T-helper 2 cell treated with Interferon-gamma antibody and Interleukin-4, amounts not matched to agents 100 ng/mL and 5 ng/mL, for 36 hours (primary cell): Measurements from ENCODE around the gene TCF20. TPM values are rescaled to one million over a fixed set of nuclear protein-coding genes. Genes with fewer than 3 reads are reported as not detected.

Experiments
- intact Hi-C: fragments of 100-400 bp; cut with micrococcal nuclease; formaldehyde crosslinking; loops from one replicate; pipeline ENCODE4 v1.15.1; 2023
- total RNA-seq: library from RNA; stranded (reverse); gene quantifications from 2 replicates; pipeline ENCODE4 v1.2.3, GENCODE V29; 2022

TCF20 gene
- 75.8 and 76.5 TPM in 2 replicates for total RNA-seq

- intact Hi-C loops: no loop called here
Measured at GRCh38 chr22:42270510-42271190, at the start of gene TCF20. Gene TCF20 (minus strand): TSS chr22:42270653. CDS start chr22:42215305, 55,348 bp downstream.

- intact Hi-C loops: no loop called here
Measured at GRCh38 chr22:42319386-42319785, 48.9 kb upstream of the TCF20 start.

GRCh38 chr22:42318967-42319366 lies 48.5 kb upstream of the TCF20 start:
- intact Hi-C loops: no loop called here

DNA sequence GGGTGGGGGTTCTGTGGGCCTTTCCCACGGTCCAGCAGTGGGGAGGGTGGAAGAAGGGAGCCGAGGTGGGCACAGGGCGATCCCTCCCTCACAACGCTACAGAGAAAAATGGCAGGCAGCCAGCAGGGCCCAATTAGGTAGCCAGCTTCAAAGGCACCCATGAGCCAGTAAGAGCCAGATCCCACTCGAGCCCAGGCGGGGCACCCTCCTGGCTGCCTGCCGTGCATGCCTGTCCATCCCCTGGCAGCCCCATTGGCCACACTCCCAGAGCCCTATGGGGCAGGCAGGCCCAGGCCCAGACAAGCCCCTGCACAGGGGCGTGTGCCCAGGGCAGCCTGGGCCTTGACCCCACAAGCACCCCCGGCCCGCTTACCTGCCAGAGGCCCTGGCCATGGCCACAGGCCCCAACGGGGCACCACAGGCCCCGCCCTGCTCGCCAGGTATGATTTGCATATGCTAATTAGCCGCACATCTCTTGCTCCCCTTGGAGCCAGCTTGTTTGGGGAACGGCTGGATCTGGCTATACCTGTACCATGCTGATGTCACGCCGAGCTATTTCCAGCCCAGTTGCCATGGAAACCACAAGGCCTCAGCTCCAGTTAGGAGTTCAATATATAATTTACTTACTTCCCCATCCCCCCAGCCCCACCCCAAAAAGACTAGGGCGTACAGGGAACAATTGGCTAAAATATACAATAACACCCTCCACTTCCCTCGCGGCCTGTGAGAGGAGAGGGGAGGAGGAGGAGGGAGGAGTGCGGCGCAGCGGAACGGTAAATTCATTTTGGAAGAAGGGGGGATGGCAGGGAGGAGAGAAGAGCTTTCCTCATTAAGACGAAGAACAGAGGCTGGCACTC lies 47.5 kb upstream of the TCF20 start:
- intact Hi-C loops: no loop called here

- intact Hi-C loops: no loop called here
Measured at GRCh38 chr22:42317008-42317407, 46.6 kb upstream of the TCF20 start.

- intact Hi-C loops: no loop called here
Measured at GRCh38 chr22:42315392-42315756, 44.9 kb upstream of the TCF20 start.

- intact Hi-C loops: no loop called here
Measured at GRCh38 chr22:42314709-42315391, 44.4 kb upstream of the TCF20 start.

- intact Hi-C loops: no loop called here
Measured at GRCh38 chr22:42313804-42314581, 43.5 kb upstream of the TCF20 start.

GRCh38 chr22:42313204-42313603 lies 42.8 kb upstream of the TCF20 start:
- intact Hi-C loops: no loop called here

DNA sequence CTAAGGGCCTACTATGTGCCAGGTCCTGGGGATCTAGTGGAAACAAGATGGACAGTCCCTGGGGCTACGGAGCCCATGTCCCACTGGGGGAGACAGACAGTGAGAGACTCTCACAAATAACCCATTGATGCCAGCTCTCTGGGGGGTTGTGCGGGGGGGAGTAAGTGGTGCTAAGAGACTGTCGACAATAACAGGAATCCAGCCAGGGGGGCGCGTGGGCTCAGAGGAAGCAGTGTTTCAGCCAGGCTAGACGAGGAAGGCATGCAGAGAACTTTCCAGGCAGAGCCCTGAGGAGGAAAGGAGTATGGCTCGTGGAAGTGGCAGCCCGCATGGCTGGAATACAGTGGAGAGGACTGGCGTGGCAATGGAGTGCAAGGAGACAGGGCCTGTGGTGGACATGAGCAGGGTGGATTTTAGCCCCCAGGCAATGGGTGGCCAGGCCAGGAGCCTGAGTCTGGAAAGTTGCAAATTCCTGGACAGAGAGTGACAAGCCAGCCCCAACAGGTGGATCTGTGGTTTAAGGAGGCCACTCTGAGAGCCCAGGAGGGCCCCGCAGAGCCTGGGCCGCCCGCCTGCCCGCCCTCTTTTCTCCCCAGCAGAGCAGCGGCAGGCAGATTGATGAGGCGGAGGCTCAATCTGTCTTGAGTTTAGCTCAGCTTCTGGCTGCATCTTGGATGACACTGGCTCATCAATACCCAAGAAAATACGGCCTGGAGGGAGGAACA lies 40.0 kb upstream of the TCF20 start:
- intact Hi-C loops: no loop called here

- intact Hi-C loops: no loop called here
Measured at GRCh38 chr22:42309865-42310264, 39.4 kb upstream of the TCF20 start.

DNA sequence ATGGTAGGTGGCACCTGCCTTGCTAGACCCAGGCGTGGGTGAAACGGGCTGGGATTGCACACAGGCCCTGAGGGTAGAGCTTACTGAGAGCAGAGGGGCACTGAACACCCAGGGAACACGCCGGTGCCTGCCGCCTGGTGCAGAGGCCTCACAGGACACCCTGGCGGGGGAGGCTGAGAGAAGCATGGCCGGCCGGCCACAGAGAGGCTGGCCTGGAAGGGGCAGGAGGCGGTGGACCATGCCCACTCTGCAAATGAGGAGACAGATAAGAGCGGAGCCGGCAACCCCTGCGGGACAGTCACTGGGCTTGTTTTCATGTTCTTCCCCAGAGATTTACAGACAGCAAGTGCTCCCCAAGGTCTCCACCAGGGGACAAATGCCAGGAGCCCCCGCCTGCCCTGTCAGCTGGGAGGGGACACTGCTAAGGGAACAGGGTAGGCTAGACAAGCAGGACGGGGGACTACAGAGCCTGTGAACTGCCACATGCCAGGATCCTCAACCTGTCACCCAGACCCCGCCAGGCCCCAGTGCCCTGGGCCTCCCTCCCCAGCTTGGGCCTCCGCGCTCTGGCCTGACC lies 38.5 kb upstream of the TCF20 start:
- intact Hi-C loops: no loop called here

DNA sequence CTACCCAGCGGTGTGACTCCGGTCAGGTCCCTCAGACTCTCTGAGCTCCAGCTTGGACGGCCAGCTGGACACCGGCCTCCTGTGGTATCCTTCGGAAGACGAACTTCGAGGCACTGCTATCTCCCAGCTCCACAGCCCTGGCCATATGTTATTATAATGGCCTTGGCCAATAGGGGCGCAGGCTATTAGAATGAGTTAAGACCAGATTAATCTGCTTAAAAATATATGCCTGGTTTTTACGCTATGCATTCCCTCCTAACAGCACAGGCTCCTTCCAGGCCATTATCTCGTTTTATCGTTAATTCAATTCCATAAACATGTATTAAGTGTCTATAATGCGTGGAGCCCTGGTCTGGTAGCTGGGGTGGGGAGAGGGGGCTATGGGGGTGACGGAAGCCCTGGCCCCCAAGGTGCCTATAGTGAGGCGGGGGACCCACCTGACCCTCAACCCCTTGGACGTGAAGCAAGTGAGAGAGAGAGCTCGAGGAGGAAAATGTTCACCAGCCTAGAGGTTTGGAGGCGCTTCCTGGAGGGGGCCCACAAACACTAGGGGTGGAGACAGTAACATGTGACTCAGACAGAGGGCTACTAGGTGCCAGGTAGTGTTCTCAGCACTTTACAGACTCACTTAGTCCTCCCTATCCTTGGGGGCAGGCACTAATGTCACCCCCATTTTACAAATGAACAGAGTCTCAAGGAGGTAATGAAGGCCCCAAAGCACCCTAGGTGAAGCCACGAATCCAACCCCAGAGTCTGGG lies 37.5 kb upstream of the TCF20 start:
- intact Hi-C loops: no loop called here

DNA sequence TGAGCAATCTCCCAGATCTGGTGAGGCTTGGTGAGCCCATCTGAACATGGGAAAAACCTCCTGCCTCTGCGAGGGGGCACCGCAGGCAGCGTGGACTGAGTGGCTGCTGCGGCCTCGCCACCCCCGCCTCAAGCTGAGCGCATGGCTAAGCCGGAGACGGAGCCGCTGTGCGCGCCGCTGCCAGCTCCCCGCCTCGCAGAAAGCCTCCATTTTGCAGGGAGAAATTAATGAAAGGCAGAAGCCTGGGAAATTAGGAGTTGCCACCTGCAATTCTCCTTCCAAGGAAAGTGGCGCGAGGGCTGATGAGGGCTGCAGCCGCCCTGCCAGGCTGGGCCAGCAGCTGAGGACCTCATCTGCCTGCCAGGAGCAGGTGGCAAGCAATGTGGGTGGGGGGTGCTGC lies 35.6 kb upstream of the TCF20 start:
- intact Hi-C loops: no loop called here

DNA sequence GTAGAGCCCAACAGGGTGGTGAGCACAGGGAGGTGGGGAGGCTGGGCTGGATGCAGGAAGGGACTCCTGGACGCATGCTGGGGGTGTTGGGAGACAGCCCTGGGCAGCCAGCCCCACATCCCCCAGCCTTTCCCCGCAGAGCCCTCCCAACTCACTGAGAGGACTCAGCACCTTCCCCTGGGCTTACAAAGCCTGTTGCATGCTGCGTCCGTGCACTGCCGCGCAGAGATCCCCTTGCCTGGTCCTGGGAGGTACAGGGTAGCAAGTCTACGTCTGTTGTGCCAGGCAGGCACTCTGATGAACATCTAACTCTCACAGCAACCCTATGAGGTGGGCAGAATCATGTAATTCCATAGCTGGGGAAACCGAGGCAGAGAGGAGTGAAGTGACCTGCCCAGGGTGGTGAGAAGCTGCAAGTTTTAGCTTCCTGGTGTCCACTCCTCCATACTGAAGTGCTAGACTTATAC lies 33.9 kb upstream of the TCF20 start:
- intact Hi-C loops: no loop called here

GRCh38 chr22:42303396-42304323 lies 33.2 kb upstream of the TCF20 start:
- intact Hi-C loops: no loop called here

DNA sequence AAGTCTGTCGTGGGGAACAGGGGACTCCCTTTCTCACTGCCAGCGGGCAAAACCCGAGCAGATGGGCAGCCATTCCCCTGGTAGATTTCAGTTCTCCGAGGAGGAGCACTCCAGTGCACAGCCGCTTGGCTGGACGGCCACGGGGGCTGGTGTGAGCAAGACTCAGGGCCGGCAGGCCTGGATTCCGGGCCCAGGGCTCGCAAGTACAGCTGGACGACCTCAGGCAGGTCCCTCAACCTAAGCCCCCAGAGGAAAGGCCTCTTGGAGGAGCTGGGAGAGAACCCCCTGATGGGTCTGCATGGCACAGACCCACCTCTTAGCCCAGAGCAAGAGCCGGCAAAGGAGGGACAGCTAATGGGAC lies 31.3 kb upstream of the TCF20 start:
- intact Hi-C loops: no loop called here

- intact Hi-C loops: no loop called here
Measured at GRCh38 chr22:42301077-42301741, 30.8 kb upstream of the TCF20 start.
